ENCODE data around the gene RRM1. TPM values are rescaled to one million over a fixed set of nuclear protein-coding genes. Genes with fewer than 3 reads are reported as not detected.

RRM1 gene
- total RNA-seq, 1 experiment from 2014 or later, result 136 TPM

- H3K27ac Mint-ChIP-seq (ENCODE audit: unreplicated experiment), result no peak overlapping the region
- intact Hi-C loops (cut with micrococcal nuclease; ENCODE audit: unreplicated experiment), result no loop called here
Measured at GRCh38 chr11:4098026-4098621, 3.5 kb downstream of the RRM1 start.

GRCh38 chr11:4102711-4103110, 8.1 kb downstream of the RRM1 start:
- no peaks in the 10 kb centered on the region for H3K36me3 ChIP-seq (ENCODE audit: control insufficient read depth, insufficient read depth, low read length)
- no TSS peak for BruUV-seq (replicated peaks)

More at GRCh38 chr11:4098026-4098621, 3.5 kb downstream of the RRM1 start:
- peaks cover 9% of the 10 kb centered on the region; the same call in 1 of the 2 replicates for H3K4me1 ChIP-seq
- no peaks in the 10 kb centered on the region for H3K27me3 ChIP-seq (replicated peaks; ENCODE audit: control insufficient read depth, insufficient read depth, low read length)
- no peak overlapping the region for H3K4me3 ChIP-seq (ENCODE audit: low read depth, low read length)
- H3K9me3 ChIP-seq, result no peaks in the 10 kb centered on the region
- H3K27me3 Mint-ChIP-seq (ENCODE audit: insufficient read depth, unreplicated experiment), result no peaks in the 10 kb centered on the region
- peaks cover 51% of the 10 kb centered on the region for H3K36me3 Mint-ChIP-seq (ENCODE audit: insufficient read depth, unreplicated experiment)
- no peaks in the 10 kb centered on the region; the same call in none of the 2 replicates for H3K36me3 ChIP-seq (ENCODE audit: control insufficient read depth, insufficient read depth, low read length)
- POLR2A ChIA-PET, result interaction anchor here (0.6 kb wide), 1 partner anchor 33 kb away, joined by 3 read pairs; no protein-coding TSS in a partner anchor
- no peak for TF ChIP-seq CTCF (IDR thresholded peaks at IDR 0.05; ENCODE audit: insufficient read depth in 1 of 2, low read depth in 1 of 2, low read length in 1 of 2, severe bottlenecking in 1 of 2, unreplicated experiment in 1 of 2)
- DNase-seq, result no peak
- BruUV-seq (replicated peaks), result no TSS peak
- CTCF ChIA-PET, result interaction anchor here (0.6 kb wide), 1 partner anchor 151 kb away, joined by 6 read pairs; no protein-coding TSS in a partner anchor
- H3K4me3 Mint-ChIP-seq (ENCODE audit: unreplicated experiment), result no peak overlapping the region
- H3K9me3 Mint-ChIP-seq (ENCODE audit: unreplicated experiment), result no peaks in the 10 kb centered on the region
- peaks cover 8% of the 10 kb centered on the region for H3K4me1 Mint-ChIP-seq (ENCODE audit: low read depth, unreplicated experiment)

GRCh38 chr11:4103269-4103668, 8.7 kb downstream of the RRM1 start:
- Histone ChIP-seq H3K9me3 (no peaks in the 10 kb centered on the region), H3K4me3 (ENCODE audit: low read depth, low read length) (no peak overlapping the region), H3K36me3 (ENCODE audit: control insufficient read depth, insufficient read depth, low read length) (no peaks in the 10 kb centered on the region), H3K4me1 (no peaks in the 10 kb centered on the region), H3K27me3 (replicated peaks; ENCODE audit: control insufficient read depth, insufficient read depth, low read length) (no peaks in the 10 kb centered on the region)
- H3K4me3 Mint-ChIP-seq (ENCODE audit: unreplicated experiment), result no peak overlapping the region
- POLR2A ChIA-PET, result no interaction called here
- DNase-seq, result no peak
- no peaks in the 10 kb centered on the region for H3K9me3 Mint-ChIP-seq (ENCODE audit: unreplicated experiment)
- H3K36me3 Mint-ChIP-seq (ENCODE audit: insufficient read depth, unreplicated experiment), result peaks cover 51% of the 10 kb centered on the region
- intact Hi-C loops (cut with micrococcal nuclease; ENCODE audit: unreplicated experiment), result no loop called here
- CTCF ChIA-PET, result no interaction called here
- TF ChIP-seq CTCF (IDR thresholded peaks at IDR 0.05; ENCODE audit: insufficient read depth in 1 of 2, low read depth in 1 of 2, low read length in 1 of 2, severe bottlenecking in 1 of 2, unreplicated experiment in 1 of 2), result no peak
- H3K27me3 Mint-ChIP-seq (ENCODE audit: insufficient read depth, unreplicated experiment), result no peaks in the 10 kb centered on the region
- no TSS peak for BruUV-seq (replicated peaks)
- H3K4me1 Mint-ChIP-seq (ENCODE audit: low read depth, unreplicated experiment), result peaks cover 8% of the 10 kb centered on the region
- H3K27ac Mint-ChIP-seq (ENCODE audit: unreplicated experiment), result no peak overlapping the region

More at GRCh38 chr11:4102711-4103110, 8.1 kb downstream of the RRM1 start:
- CTCF ChIA-PET, result interaction anchor here (0.7 kb wide), 1 partner anchor 30 kb away, joined by 3 read pairs; no protein-coding TSS in a partner anchor
- H3K4me3 Mint-ChIP-seq (ENCODE audit: unreplicated experiment), result no peak overlapping the region
- H3K4me1 ChIP-seq, result no peaks in the 10 kb centered on the region
- no peak overlapping the region for H3K27ac Mint-ChIP-seq (ENCODE audit: unreplicated experiment)
- H3K4me1 Mint-ChIP-seq (ENCODE audit: low read depth, unreplicated experiment), result peaks cover 8% of the 10 kb centered on the region
- no peak overlapping the region for H3K4me3 ChIP-seq (ENCODE audit: low read depth, low read length)
- no peak for TF ChIP-seq CTCF (IDR thresholded peaks at IDR 0.05; ENCODE audit: insufficient read depth in 1 of 2, low read depth in 1 of 2, low read length in 1 of 2, severe bottlenecking in 1 of 2, unreplicated experiment in 1 of 2)
- peaks cover 45% of the 10 kb centered on the region for H3K36me3 Mint-ChIP-seq (ENCODE audit: insufficient read depth, unreplicated experiment)
- POLR2A ChIA-PET, result no interaction called here
- H3K27me3 ChIP-seq (replicated peaks; ENCODE audit: control insufficient read depth, insufficient read depth, low read length), result no peaks in the 10 kb centered on the region
- intact Hi-C loops (cut with micrococcal nuclease; ENCODE audit: unreplicated experiment), result no loop called here
- DNase-seq, result no peak
- H3K27me3 Mint-ChIP-seq (ENCODE audit: insufficient read depth, unreplicated experiment), result no peaks in the 10 kb centered on the region
- no peaks in the 10 kb centered on the region for H3K9me3 ChIP-seq
- H3K9me3 Mint-ChIP-seq (ENCODE audit: unreplicated experiment), result no peaks in the 10 kb centered on the region
